ENCODE measurements around the gene KCNMA1.

The KCNMA1 gene

DNA sequence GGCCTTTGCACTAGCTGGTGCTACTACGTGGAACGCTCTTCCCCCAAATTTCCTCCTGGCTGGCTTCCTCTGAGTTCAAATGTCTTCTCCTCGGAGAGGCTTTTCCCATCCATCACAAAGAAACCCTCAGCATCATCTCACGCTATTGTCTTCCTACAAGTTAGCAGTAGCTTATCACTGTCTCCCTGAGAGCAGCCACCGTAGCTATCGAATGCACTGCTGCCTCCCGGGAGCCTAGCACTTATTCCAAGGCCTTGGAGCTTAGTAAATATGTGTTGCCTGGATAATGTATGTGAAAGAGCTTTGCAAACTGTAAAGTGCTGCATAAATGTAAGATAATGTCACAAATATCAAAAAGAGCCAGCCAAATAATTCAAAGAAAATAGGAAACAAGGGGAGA is 124.4 kb downstream of the KCNMA1 start:
- TF ChIP-seq, protein P1, sequence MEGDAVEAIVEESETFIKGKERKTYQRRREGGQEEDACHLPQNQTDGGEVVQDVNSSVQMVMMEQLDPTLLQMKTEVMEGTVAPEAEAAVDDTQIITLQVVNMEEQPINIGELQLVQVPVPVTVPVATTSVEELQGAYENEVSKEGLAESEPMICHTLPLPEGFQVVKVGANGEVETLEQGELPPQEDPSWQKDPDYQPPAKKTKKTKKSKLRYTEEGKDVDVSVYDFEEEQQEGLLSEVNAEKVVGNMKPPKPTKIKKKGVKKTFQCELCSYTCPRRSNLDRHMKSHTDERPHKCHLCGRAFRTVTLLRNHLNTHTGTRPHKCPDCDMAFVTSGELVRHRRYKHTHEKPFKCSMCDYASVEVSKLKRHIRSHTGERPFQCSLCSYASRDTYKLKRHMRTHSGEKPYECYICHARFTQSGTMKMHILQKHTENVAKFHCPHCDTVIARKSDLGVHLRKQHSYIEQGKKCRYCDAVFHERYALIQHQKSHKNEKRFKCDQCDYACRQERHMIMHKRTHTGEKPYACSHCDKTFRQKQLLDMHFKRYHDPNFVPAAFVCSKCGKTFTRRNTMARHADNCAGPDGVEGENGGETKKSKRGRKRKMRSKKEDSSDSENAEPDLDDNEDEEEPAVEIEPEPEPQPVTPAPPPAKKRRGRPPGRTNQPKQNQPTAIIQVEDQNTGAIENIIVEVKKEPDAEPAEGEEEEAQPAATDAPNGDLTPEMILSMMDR (IDR thresholded peaks at IDR 0.05; ENCODE audit: low read depth, low read length), result no peak
- no peak for DNase-seq (ENCODE audit: extremely low read depth, low read depth)

DNA sequence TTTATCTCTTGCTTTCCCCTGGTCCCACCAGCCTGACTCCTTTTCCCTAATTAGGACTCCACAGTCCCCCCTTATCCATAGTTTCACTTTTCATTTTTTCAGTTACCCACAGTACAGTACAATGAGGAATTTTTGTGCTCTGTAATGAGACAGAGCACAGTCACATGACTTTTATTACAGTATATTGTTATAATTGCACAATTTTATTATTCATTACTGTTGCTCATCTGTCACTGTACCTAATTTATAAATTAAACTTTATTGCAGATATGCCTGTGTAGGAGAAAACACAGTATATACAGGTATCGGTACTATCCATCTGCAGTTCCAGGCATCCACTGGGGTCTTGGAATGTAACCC is 125.4 kb downstream of the KCNMA1 start:
- TF ChIP-seq, protein P1 (IDR thresholded peaks at IDR 0.05; ENCODE audit: low read depth, low read length), result no peak
- no peak for DNase-seq (ENCODE audit: extremely low read depth, low read depth)

DNA sequence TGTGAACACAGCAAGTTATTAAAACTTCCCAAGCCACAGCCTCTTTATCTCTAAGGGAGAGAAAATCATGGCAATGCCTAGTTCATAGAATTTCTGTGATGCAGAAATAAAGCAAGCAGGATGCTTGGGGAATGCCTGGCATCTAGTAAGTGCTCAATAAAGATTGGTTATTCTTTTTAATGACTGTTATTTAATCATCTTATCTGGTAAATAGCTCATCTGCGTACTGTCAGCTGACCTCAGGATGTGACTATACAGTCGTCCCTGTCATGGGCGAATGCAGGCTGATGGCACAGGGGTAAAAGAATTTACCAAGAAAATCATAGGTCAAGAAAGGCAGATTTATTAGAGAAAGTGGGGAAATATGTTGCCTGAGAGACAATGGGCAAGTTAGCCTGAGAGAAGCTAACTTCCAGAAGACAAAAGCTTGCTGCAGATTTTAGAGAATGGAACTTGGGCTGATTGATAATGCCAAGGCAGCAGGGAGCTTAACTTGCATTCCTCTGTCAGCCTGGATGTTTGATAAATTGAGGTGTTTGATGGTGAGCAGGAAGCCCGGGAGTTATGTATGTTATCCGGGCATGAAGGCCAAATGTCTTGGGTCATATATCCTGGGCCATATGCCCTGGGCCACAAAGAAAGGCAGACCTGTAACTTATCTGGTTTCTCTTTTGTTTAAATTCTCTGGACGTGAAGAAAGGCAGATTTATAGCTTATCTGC is 126.0 kb downstream of the KCNMA1 start:
- TF ChIP-seq, protein P1 (IDR thresholded peaks at IDR 0.05; ENCODE audit: low read depth, low read length), result no peak

DNA sequence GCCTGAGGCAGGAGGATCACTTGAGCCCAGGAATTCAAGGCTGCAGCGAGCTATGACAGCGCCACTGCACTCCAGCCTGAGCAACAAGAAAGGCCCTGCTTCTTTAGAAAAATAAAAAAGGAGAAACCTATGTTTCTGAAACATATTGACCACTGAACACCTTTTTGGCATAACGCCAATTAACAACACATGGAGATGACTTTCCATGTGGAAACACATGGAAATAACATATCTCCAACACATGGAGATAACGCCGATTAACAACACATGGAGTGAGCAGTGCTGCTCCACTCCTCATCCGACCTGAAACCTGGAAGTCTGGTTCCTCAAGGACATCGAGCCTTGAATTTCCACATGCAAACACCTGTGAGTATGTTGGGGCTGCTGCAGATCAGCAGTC is 126.9 kb downstream of the KCNMA1 start:
- TF ChIP-seq, protein P1 (IDR thresholded peaks at IDR 0.05; ENCODE audit: low read depth, low read length), result no peak
- no peak for DNase-seq (ENCODE audit: extremely low read depth, low read depth)

More for the DNA sequence above, 126.0 kb downstream of the KCNMA1 start:
- DNase-seq (ENCODE audit: extremely low read depth, low read depth), result no peak

DNA sequence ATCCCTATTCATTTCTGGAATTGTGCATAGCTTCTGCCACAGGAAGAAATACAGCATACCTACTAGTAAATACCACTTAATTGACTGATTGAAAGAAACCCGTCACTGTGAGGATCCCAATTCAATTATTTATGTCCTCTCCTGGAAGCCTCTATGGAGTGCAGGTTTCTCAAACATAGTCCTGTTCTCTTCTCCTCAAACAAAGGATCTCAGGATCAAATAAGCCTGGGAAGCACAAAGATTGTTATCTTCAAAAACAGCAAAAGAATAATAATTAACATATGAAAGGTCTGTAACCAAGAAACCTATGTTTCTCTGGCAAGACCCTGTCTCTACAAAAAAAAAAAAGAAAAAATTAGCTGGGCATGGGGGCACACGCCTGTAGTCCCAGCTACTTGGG is 127.3 kb downstream of the KCNMA1 start:
- TF ChIP-seq, protein P1 (IDR thresholded peaks at IDR 0.05; ENCODE audit: low read depth, low read length), result no peak
- DNase-seq (ENCODE audit: extremely low read depth, low read depth), result no peak

DNA sequence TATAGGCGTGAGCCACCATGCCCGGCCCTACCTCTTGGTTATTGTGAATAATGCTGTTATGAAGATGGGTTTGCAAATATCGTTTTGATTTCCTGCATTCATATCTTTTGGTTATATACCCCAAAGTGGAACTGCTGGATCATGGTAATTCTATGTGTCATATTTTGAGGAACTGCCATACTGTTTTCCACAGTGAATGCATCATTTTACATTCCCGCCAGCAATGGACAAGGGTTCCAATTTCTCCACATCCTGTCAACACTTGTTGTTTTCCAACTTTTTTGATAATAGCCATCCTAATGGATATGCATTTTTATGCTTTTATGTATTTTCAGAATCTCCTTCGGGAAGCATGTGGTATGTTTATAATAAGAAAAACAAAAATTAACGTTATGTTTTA is 128.2 kb downstream of the KCNMA1 start:
- TF ChIP-seq, protein P1 (IDR thresholded peaks at IDR 0.05; ENCODE audit: low read depth, low read length), result no peak
- DNase-seq (ENCODE audit: extremely low read depth, low read depth), result no peak

DNA sequence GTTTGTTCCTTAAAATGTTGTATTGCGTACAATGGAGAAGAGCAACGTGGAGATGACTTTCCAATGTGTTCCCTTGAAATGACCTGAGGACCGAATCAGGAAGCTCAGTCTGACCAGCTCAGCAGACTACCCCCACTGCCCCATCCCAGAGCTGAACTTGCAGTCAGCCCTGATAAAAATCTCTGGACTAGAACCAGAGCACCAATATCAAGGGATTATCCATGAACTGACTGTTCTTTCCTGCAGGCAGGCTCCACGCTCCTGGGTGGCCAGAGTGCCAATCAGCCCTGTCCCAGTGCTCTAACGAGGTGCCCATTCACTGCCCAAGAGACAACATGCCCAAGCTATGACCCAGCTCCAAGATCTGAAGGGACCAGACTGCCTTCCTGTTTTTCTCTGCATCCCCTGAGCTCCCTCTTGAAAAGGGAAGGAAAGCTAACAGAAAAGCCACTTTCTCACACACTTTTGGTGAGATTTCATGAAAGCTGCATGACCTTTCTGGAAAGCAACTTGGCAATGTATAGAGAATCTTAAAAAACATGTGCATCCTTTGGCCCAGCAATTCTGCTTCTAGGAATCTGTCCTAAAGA is 130.2 kb downstream of the KCNMA1 start:
- DNase-seq (ENCODE audit: extremely low read depth, low read depth), result no peak
- TF ChIP-seq, protein P1 (IDR thresholded peaks at IDR 0.05; ENCODE audit: low read depth, low read length), result no peak

Measured in AG09319 (cell line).